VCaP (cell line): Measurements from ENCODE around the gene CRYL1.

Experiments used
- H3K27ac ChIP-seq: fragments of 450-650 bp; 2 replicates; pipeline ENCODE4 v1.5.1; 2017
- CTCF ChIP-seq: fragments of 450-650 bp; conservative IDR thresholded peaks from 2 replicates; pipeline ENCODE4 v1.5.1; 2017; ENCODE audit warnings: mild to moderate bottlenecking, moderate library complexity

CRYL1 gene

GRCh38 chr13:20422362-20422761 lies 103.3 kb downstream of the CRYL1 start:
- no peak for TF ChIP-seq CTCF
- no peak overlapping the region for H3K27ac ChIP-seq

- H3K27ac ChIP-seq: no peak overlapping the region
- TF ChIP-seq CTCF: no peak
Measured at GRCh38 chr13:20420938-20421337, 104.7 kb downstream of the CRYL1 start.

- H3K27ac ChIP-seq: no peak overlapping the region
- TF ChIP-seq CTCF: no peak
Measured at GRCh38 chr13:20418953-20419352, 106.7 kb downstream of the CRYL1 start.

GRCh38 chr13:20416223-20416745 lies 109.4 kb downstream of the CRYL1 start:
- TF ChIP-seq CTCF: no peak
- no peak overlapping the region for H3K27ac ChIP-seq

- TF ChIP-seq CTCF: no peak
- no peak overlapping the region for H3K27ac ChIP-seq
Measured at GRCh38 chr13:20415694-20416107, 110.0 kb downstream of the CRYL1 start.

GRCh38 chr13:20415306-20415679 lies 110.4 kb downstream of the CRYL1 start:
- TF ChIP-seq CTCF: no peak
- no peak overlapping the region for H3K27ac ChIP-seq

GRCh38 chr13:20414546-20415305 lies 110.9 kb downstream of the CRYL1 start:
- no peak overlapping the region for H3K27ac ChIP-seq

More at GRCh38 chr13:20414546-20415305, 110.9 kb downstream of the CRYL1 start:
- no peak for TF ChIP-seq CTCF
